Heart right ventricle (tissue), 16 donors: ENCODE measurements around the gene TRERF1. TPM values are rescaled to one million over a fixed set of nuclear protein-coding genes. Genes with fewer than 3 reads are reported as not detected.
A peak's percentile ranks its signal among the peaks of the same experiment; 100 is the strongest.

Experiments
- ATAC-seq, 8 donors: fragments of 200-7000 bp; cut with Tn5 transposase; one replicate each; pipeline ENCODE4 v1.9.1; 2020; ENCODE audit warnings: mild to moderate bottlenecking in 8 of 8, moderate library complexity in 8 of 8, moderate number of reproducible peaks in 1 of 8
- DNase-seq, 2 donors: peaks; one replicate each; pipeline ENCODE4 v3.0.0-alpha.2; 2020
- H3K27ac ChIP-seq, 10 donors: fragments of 200-600 bp; sonication (generic) in 2 of 10; one replicate each; pipeline versions ENCODE4 v1.5.0 to v1.8.0; 2020 to 2022; ENCODE audit warnings: mild to moderate bottlenecking in 3 of 10
- H3K27me3 ChIP-seq, 7 donors: fragments of 200-600 bp; one replicate each; pipeline ENCODE4 v1.8.0; 2021 to 2022; ENCODE audit warnings: mild to moderate bottlenecking in 2 of 7
- H3K36me3 ChIP-seq, 9 donors: fragments of 200-600 bp; sonication (generic) in 1 of 9; one replicate each; pipeline versions ENCODE4 v1.5.0 to v1.8.0; 2020 to 2022; ENCODE audit warnings: mild to moderate bottlenecking in 2 of 9
- H3K4me1 ChIP-seq, 9 donors: fragments of 200-600 bp; sonication (generic) in 1 of 9; one replicate each; pipeline versions ENCODE4 v1.5.0 to v1.8.0; 2020 to 2022; ENCODE audit warnings: mild to moderate bottlenecking in 4 of 9
- H3K4me3 ChIP-seq, 10 donors: fragments of 200-600 bp; sonication (generic) in 2 of 10; one replicate each; pipeline versions ENCODE4 v1.5.0 to v1.8.0; 2020 to 2022; ENCODE audit warnings: mild to moderate bottlenecking in 7 of 10, moderate library complexity in 2 of 10
- H3K9me3 ChIP-seq, 11 donors: fragments of 200-600 bp in 10 of 11; sonication (generic) in 2 of 11; one replicate each; pipeline versions ENCODE4 v1.5.0 to v1.8.0; 2013 to 2022; ENCODE audit warnings: mild to moderate bottlenecking in 2 of 11, control low read depth in 1 of 11, moderate library complexity in 1 of 11
- WGBS, 2 donors: extraction: QIAGEN DNeasy Blood & Tissue Kit; methylation state at CpG; one replicate each; pipeline ENCODE4 v1.1.7; 2013; ENCODE audit warnings: inconsistent platforms in 1 of 2; 5-methylcytosine and 5-hydroxymethylcytosine counted together
- intact Hi-C, 10 donors: fragments of 100-400 bp; cut with DNase I; formaldehyde crosslinking; loops; one replicate each; pipeline versions ENCODE4 v1.11.1 to v1.14.2; 2022
- polyA plus RNA-seq, 2 donors: library from polyadenylated mRNA; stranded (reverse); fragments of 200-250 nt; gene quantifications; one replicate each; pipeline ENCODE4 v1.2.3, GENCODE V29; 2013
- total RNA-seq, 10 donors: library from RNA; stranded (reverse); fragmentation: NEBNext Ultra II Directional in 3 of 10; extraction: Animal tissue kit (Norgen Biotek cat#: 25700) in 3 of 10; gene quantifications; one replicate each; pipeline versions ENCODE4 v1.2.1 to v1.2.4, GENCODE V29; 2021 to 2023
- TF ChIP-seq, protein P1 (sequence below), 9 donors: fragments of 200-600 bp; sonication (generic) in 2 of 9; IDR thresholded peaks; one replicate each; pipeline versions ENCODE4 v1.5.0 to v1.8.0; 2021 to 2022; ENCODE audit warnings: antibody characterized with exemption in 9 of 9, mild to moderate bottlenecking in 5 of 9, moderate library complexity in 1 of 9
- donor health status: Arrhythmogenic right ventricular cardiomyopathy.
- donor health status: ischemic (EF 13 %, LVEDD 7.1; RV severe dilation, severe dysfunction).
- donor health status: healthy with polysubstance abuse.
- donor health status: DM: no; HTN: yes; CAD: no.
- donor health status: DM: no; HTN: no; CAD: no.
- donor health status: ischemic (EF 25% LVEDD 6.9; RV normal size, moderate dysfunction).
- donor health status: ischemic (EF 25% LVEDD 5.7; RV mildly dilated, moderate dysfunction).
- donor health status: healthy.
- donor health status: DM: yes; HTN: yes; CAD: no.
- donor health status: Ischemic cardiomyopathy.
- donor health status: ischemic (EF 35%, LVEDD 5.7; RV mildly dilated, moderate dysfunction).
- donor health status: nonischemic (EF 11% LVEDD 7.7; RV severe dilation, severe dysfunction).
- donor health status: DM: yes; HTN: yes; CAD: no.
- donor health status: PGD.
- donor health status: ischemic (EF 29% LVEDD 5.4; RV normal size, mild dysfunction).
- donor health status: nonischemic (EF 23%, LVEDD 6.1; RV moderate dilation, normal function).

The TRERF1 gene
- total and polyA plus RNA-seq, 12 donors = 0.75 to 2.8 (median 1.6) TPM

DNA sequence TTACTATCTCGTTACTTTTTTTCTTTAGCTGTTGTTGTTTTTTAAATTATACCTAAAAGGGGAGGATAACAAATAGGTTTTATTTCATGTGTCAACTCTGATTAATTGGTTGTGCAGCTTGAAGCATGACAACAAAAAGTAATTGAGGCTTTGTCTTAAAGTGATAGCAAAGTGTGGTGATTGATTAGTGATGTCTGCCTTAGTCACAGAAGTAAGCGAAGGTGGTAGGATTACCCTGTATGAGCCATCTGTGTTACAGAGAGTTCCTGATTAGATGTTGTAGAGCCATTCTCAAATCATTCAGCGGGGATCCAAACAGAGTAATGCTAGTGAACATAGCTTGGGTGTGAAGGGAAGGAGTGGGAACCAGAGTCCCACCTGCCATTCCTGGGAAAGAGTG lies 219.7 kb downstream of the TRERF1 start:
- Histone ChIP-seq H3K9me3 (no peaks in the 10 kb centered on the region), H3K27me3 (no peaks in the 10 kb centered on the region), H3K4me1 (peaks cover 0 to 4% (median 0%) of the 10 kb centered on the region in 9 donors), H3K36me3 (peaks cover 0 to 56% (median 0%) of the 10 kb centered on the region in 9 donors), H3K27ac (no peak overlapping the region), H3K4me3 (no peak overlapping the region)
- WGBS, 2 donors = 93 to 95% methylated on average over 3 of the region's 3 CpGs
- TF ChIP-seq, protein P1, sequence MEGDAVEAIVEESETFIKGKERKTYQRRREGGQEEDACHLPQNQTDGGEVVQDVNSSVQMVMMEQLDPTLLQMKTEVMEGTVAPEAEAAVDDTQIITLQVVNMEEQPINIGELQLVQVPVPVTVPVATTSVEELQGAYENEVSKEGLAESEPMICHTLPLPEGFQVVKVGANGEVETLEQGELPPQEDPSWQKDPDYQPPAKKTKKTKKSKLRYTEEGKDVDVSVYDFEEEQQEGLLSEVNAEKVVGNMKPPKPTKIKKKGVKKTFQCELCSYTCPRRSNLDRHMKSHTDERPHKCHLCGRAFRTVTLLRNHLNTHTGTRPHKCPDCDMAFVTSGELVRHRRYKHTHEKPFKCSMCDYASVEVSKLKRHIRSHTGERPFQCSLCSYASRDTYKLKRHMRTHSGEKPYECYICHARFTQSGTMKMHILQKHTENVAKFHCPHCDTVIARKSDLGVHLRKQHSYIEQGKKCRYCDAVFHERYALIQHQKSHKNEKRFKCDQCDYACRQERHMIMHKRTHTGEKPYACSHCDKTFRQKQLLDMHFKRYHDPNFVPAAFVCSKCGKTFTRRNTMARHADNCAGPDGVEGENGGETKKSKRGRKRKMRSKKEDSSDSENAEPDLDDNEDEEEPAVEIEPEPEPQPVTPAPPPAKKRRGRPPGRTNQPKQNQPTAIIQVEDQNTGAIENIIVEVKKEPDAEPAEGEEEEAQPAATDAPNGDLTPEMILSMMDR (IDR thresholded peaks at IDR 0.05) = no peak
- no peak for ATAC-seq
- no peak for DNase-seq
- intact Hi-C loops = no loop called here

DNA sequence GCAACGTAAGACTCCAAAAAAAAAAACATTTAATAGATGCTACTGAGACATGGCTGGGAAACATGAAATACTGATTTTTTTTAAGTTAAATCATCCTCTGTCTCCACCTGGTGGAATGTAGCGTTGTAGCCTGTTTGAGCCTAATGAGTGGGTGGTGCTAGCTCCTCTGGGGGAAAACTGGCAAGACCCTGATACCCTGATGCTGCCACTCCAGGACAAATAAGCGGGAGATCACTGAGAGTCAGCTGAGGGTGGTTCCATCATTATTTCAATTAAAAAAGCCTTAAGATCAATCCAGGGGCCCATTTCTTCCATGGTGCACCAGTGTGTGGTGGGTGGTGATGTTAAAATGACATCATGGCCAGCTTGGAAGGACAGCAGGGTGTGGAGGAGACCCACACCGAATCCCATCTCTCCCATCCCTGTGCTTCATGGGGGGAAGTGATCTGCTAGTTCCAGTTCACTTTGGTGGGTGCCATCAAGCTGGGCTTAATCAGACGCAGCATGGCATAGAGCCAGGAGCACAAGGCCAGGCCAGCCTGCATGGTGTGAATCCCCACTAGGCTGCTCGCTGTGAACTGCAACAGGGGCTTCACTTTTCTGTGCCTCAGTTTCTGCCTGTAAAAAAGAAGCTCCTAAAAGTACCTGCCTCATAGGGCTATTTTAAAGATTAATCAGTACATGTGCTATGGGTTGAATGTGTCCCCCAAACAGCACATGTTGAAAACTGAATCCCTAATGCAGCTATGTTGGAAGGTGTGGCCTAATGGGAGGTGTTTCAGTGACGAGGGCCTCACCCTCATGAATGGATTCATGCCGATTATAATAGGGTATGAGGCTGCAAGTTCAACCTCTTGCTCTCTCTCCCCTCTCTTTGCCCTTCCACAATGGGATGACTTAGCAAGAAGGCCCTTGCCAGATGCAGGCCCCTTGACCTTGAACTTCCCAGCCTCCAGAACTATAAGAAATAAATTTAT lies 221.1 kb downstream of the TRERF1 start:
- intact Hi-C loops = no loop called here
- H3K4me3 ChIP-seq = no peak overlapping the region
- no peak overlapping the region for H3K27ac ChIP-seq
- ATAC-seq (peak in 2 of 8 donors; percentile 7 to 18), DNase-seq (no peak)
- H3K9me3 ChIP-seq = no peaks in the 10 kb centered on the region
- TF ChIP-seq, protein P1 (IDR thresholded peaks at IDR 0.05) = peak in 4 of 9 donors; percentile 7 to 33 (median 12)
- H3K4me1 ChIP-seq = peaks cover 0 to 10% (median 0%) of the 10 kb centered on the region in 9 donors
- no peaks in the 10 kb centered on the region for H3K27me3 ChIP-seq
- 73 to 84% methylated on average over 8 of the region's 8 CpGs for WGBS, 2 donors
- H3K36me3 ChIP-seq = peaks cover 0 to 48% (median 0%) of the 10 kb centered on the region in 9 donors

DNA sequence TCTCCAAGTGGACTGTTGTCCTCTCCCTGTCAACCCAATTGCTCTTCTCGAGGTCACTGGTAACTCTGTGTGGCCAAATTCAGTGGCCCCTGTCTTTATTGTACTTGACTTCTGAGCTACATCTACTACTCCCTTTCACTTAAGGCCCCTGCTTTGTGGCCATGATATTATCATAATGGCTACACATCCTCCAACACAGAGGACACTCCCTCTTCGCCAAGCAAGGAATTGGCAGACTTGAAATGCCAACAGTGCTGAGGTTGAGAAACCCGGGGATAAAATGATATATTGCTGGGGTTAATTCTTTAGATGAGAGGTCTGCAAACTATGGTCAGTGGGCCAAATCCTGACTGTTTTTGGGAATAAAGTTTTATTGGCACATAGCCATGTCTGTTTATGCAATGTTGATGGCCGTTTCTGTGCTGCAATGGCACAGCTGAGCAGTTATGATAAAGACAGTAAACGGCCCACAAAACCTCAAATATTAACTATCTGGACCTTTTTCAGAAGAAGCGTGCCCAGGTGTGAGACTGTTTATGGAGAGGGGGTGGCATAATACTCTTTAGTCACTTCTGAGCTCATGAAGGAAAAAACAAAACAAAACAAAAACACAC lies 222.1 kb downstream of the TRERF1 start:
- 74 to 81% methylated on average over 6 of the region's 6 CpGs for WGBS, 2 donors
- no peaks in the 10 kb centered on the region for H3K27me3 ChIP-seq
- H3K27ac ChIP-seq = no peak overlapping the region
- DNase-seq (no peak), ATAC-seq (no peak)
- intact Hi-C loops = loop anchor here in 2 of 10 donors (10.0 kb wide), 2 partner anchors 305 to 315 kb away; no protein-coding TSS in a partner anchor
- H3K4me3 ChIP-seq = no peak overlapping the region
- no peaks in the 10 kb centered on the region for H3K9me3 ChIP-seq
- peaks cover 0 to 43% (median 0%) of the 10 kb centered on the region in 9 donors for H3K36me3 ChIP-seq
- H3K4me1 ChIP-seq = peaks cover 0 to 15% (median 0%) of the 10 kb centered on the region in 9 donors
- TF ChIP-seq, protein P1 (IDR thresholded peaks at IDR 0.05) = no peak

DNA sequence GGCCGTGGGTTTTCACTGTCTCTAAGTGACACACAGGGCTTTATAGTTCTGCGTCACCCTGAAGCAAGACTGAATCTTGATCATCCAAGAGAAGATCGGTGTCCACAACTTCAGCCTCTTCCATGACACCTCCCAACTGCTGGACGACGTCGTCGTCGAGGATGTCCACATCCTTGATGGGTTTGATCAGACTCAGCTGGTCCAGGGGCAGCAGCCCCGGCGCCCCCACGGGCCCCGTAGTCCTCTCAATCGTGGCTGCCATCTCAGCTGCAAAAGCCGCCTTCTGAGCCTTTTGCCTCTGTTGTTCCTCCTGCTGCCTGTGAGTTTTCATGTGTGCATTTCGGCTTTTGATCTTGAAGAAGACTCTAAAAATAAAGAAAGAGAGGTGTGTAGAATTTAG lies 223.4 kb downstream of the TRERF1 start:
- DNase-seq (no peak), ATAC-seq (no peak)
- intact Hi-C loops = loop anchor here in 2 of 10 donors (10.0 kb wide), 2 partner anchors 306 to 316 kb away; no protein-coding TSS in a partner anchor
- Histone ChIP-seq H3K4me3 (no peak overlapping the region), H3K36me3 (peaks cover 0 to 43% (median 0%) of the 10 kb centered on the region in 9 donors), H3K27me3 (no peaks in the 10 kb centered on the region), H3K9me3 (no peaks in the 10 kb centered on the region), H3K27ac (no peak overlapping the region), H3K4me1 (peaks cover 0 to 15% (median 0%) of the 10 kb centered on the region in 9 donors)
- TF ChIP-seq, protein P1 (IDR thresholded peaks at IDR 0.05) = no peak
- 89 to 90% methylated on average over 15 of the region's 15 CpGs for WGBS, 2 donors
